Measurements from ENCODE around the gene NFIB. TPM values are rescaled to one million over a fixed set of nuclear protein-coding genes. Genes with fewer than 3 reads are reported as not detected.

The NFIB gene
- total RNA-seq, 1 donor from 2014 or later, result 0.30 TPM

- Histone ChIP-seq H3K9me3 (ENCODE audit: low read depth) (no peaks in the 10 kb centered on the region), H3K79me2 (ENCODE audit: low read depth) (no peaks in the 10 kb centered on the region), H3F3A (ENCODE audit: low read depth) (no peaks in the 10 kb centered on the region), H3K9ac (no peak overlapping the region), H3K27me3 (no peaks in the 10 kb centered on the region), H3K36me3 (no peaks in the 10 kb centered on the region), H3K4me1 (peaks cover 22% of the 10 kb centered on the region), H3K27ac (no peak overlapping the region), H4K20me1 (ENCODE audit: low read depth) (no peaks in the 10 kb centered on the region), H2AFZ (replicated peaks) (no peak overlapping the region), H3K4me2 (no peak overlapping the region), H3K4me3 (no peak overlapping the region)
- H3K36me3 Mint-ChIP-seq, result no peaks in the 10 kb centered on the region
- H3K4me1 Mint-ChIP-seq, result peaks cover 23% of the 10 kb centered on the region
- no peaks in the 10 kb centered on the region for H3K9me3 Mint-ChIP-seq
- no peak for DNase-seq (ENCODE audit: low spot score)
- H3K4me3 Mint-ChIP-seq, result no peak overlapping the region
- H3K27me3 Mint-ChIP-seq (ENCODE audit: insufficient read depth, low read depth), result no peaks in the 10 kb centered on the region
- no peak for TF ChIP-seq EZH2phosphoT487 (IDR thresholded peaks at IDR 0.05)
- TF ChIP-seq EZH2 (IDR thresholded peaks at IDR 0.05), result no peak
- TF ChIP-seq CTCF (IDR thresholded peaks at IDR 0.05), result no peak
- H3K27ac Mint-ChIP-seq, result no peak overlapping the region
These were observed 36.7 kb downstream of the NFIB start for GRCh38 chr9:14277244-14277643.

- DNase-seq (ENCODE audit: low spot score), result no peak
- H3K27ac ChIP-seq, result no peak overlapping the region
- H3K4me3 Mint-ChIP-seq, result no peak overlapping the region
- H3K9me3 ChIP-seq (ENCODE audit: low read depth), result no peaks in the 10 kb centered on the region
- no peaks in the 10 kb centered on the region for H3F3A ChIP-seq (ENCODE audit: low read depth)
- no peak overlapping the region for H3K4me3 ChIP-seq
- no peaks in the 10 kb centered on the region for H3K27me3 Mint-ChIP-seq (ENCODE audit: insufficient read depth, low read depth)
- H4K20me1 ChIP-seq (ENCODE audit: low read depth), result no peaks in the 10 kb centered on the region
- no peak overlapping the region for H3K27ac Mint-ChIP-seq
- H3K79me2 ChIP-seq (ENCODE audit: low read depth), result no peaks in the 10 kb centered on the region
- H3K27me3 ChIP-seq, result no peaks in the 10 kb centered on the region
- H3K36me3 ChIP-seq, result no peaks in the 10 kb centered on the region
- H2AFZ ChIP-seq (replicated peaks), result no peak overlapping the region
- peaks cover 26% of the 10 kb centered on the region for H3K4me1 ChIP-seq
- peaks cover 31% of the 10 kb centered on the region for H3K4me1 Mint-ChIP-seq
- TF ChIP-seq EZH2 (IDR thresholded peaks at IDR 0.05) (no peak), EZH2phosphoT487 (IDR thresholded peaks at IDR 0.05) (no peak), CTCF (IDR thresholded peaks at IDR 0.05) (no peak)
- H3K4me2 ChIP-seq, result no peak overlapping the region
- no peaks in the 10 kb centered on the region for H3K36me3 Mint-ChIP-seq
- no peaks in the 10 kb centered on the region for H3K9me3 Mint-ChIP-seq
- no peak overlapping the region for H3K9ac ChIP-seq
These were observed 38.6 kb downstream of the NFIB start for GRCh38 chr9:14275331-14275730.

GRCh38 chr9:14273696-14274121 lies 40.2 kb downstream of the NFIB start:
- H4K20me1 ChIP-seq (ENCODE audit: low read depth), result no peaks in the 10 kb centered on the region
- peak overlapping the region; percentile 65 for H3K4me2 ChIP-seq
- H3K27ac ChIP-seq, result no peak overlapping the region
- H3K9me3 ChIP-seq (ENCODE audit: low read depth), result no peaks in the 10 kb centered on the region
- peak overlapping the region; percentile 96 for H2AFZ ChIP-seq (replicated peaks)
- Mint-ChIP-seq H3K4me1 (peaks cover 31% of the 10 kb centered on the region), H3K4me3 (peak overlapping the region; percentile 58), H3K27me3 (ENCODE audit: insufficient read depth, low read depth) (no peaks in the 10 kb centered on the region), H3K9me3 (no peaks in the 10 kb centered on the region), H3K36me3 (no peaks in the 10 kb centered on the region), H3K27ac (peak overlapping the region; percentile 93)
- H3K4me1 ChIP-seq, result peaks cover 26% of the 10 kb centered on the region
- no peaks in the 10 kb centered on the region for H3K27me3 ChIP-seq
- TF ChIP-seq CTCF (IDR thresholded peaks at IDR 0.05), result no peak
- no peak for TF ChIP-seq EZH2 (IDR thresholded peaks at IDR 0.05)
- TF ChIP-seq EZH2phosphoT487 (IDR thresholded peaks at IDR 0.05), result no peak
- no peak overlapping the region for H3K4me3 ChIP-seq
- peak; percentile 4 for DNase-seq (ENCODE audit: low spot score)
- no peaks in the 10 kb centered on the region for H3F3A ChIP-seq (ENCODE audit: low read depth)
- no peaks in the 10 kb centered on the region for H3K36me3 ChIP-seq
- no peak overlapping the region for H3K9ac ChIP-seq
- H3K79me2 ChIP-seq (ENCODE audit: low read depth), result no peaks in the 10 kb centered on the region
